Left renal pelvis (tissue), 4 donors: ENCODE results near the gene AGPAT4. TPM values are rescaled to one million over a fixed set of nuclear protein-coding genes. Genes with fewer than 3 reads are reported as not detected.

Experiments
- DNase-seq, 4 donors: peaks; one replicate each; pipeline ENCODE4 v3.0.0-alpha.2; 2013; ENCODE audit warnings: low read depth in 4 of 4, low spot score in 3 of 4
- polyA plus RNA-seq, 4 donors: library from polyadenylated mRNA; unstranded; fragments of 120-200 nt; gene quantifications; one replicate each; pipeline ENCODE4 v1.2.1, GENCODE V29; 2013; ENCODE audit not compliant: insufficient read length in 4 of 4

Gene AGPAT4
- polyA plus RNA-seq, 4 donors: 17.1 to 22.4 (median 19.1) TPM

DNA sequence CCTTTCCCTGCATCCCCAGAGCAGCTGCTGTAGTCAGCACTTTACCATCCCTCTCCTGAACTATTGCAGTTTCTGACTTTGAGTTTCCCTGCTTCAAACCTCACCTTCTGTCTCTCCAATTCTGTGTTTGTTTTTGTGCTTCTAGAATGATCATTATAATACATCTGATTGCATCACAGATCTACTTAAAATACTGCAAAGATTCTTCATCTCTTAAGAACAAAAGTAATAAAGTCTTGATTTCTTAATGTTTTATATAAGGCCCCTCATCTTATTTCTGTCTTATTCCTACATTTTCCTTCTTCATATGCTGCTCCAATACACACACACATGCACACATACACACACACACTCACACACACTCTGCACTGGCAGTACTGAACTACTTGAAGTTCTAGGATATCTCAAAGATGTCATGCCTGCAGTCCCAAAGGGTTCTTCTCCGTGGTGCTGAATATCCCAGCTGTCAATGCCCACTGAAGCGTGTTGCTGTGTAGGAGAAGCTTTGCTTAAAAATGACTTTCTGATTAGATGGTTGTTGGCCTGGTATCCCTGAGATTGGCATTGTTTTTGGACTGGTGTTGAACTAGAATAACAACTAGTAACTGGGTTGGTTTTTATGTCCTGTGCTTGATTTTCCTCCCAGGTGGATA lies 185.1 kb downstream of the AGPAT4 start:
- no peak for DNase-seq

DNA sequence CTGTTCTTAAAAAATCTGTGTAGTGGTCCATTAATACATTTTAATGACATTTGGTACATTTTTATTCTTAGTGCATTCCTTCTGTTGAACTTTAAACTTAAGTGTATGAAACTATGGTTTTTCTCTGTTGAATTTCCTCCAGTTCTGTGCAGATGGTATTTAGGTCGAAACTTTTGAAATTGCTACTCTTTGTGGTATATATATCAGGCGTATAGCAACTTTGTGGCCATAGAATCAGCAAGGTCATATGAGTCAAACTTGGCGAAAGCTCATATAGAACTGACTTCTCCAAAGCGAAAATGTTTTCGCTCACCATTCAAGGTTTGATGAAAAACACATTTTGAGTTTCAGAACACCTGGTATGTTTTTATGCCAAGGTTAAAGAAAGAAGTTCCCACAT lies 188.6 kb downstream of the AGPAT4 start:
- DNase-seq: no peak

DNA sequence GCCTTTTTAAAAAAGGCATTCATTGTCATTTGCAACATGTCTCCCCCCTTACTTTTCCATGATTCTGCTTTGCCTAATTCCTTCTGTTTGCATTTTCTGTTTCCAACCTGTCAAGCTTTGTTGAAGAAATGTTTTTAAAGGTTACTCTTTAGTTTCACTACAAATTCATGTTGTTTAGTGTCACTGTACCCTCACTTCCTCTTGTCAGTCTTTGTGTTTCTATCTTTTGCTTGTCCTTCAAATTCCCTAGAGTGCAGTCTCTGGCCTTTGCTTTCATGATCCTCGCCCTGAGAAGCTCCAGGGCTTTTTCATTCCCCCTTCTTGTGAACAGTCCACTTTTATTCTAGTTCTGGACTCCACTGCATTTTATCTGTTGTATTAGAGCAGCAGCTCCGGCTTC lies 191.6 kb downstream of the AGPAT4 start:
- no peak for DNase-seq

DNA sequence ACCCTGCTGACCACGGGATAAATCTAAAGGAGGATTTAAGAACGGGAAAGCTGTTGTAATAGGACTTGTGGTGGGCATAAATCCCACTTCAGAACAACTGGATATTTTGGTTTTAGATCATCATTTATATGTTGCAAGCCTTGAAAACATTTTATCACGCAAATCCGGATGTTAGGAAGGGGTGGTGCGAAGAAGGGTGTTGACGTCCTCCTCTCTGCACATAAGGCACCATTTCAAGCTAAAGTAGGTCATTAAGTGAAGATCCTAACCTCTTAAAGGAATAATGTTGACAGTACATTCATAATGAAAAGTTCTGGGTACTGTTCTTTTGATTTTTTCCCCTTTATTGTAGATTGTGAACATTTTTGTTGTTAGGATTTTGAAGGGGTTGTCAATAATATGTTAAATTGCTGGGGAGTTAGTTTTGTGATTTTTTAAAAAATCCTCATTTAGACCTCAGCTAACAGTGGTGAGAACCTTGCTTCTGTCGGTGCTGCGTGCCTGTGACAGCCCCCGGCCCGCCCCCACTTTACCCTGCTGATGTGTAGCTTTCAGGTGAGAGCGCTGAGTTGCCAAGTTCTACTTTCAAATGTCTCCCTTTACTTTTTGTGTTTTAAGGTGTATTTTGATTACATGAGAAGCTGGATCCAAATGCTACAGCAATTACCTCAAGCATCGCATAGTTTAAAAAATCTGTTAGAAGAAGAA lies 193.4 kb downstream of the AGPAT4 start:
- DNase-seq: no peak
